ENCODE data around the gene AP5Z1.

DNA sequence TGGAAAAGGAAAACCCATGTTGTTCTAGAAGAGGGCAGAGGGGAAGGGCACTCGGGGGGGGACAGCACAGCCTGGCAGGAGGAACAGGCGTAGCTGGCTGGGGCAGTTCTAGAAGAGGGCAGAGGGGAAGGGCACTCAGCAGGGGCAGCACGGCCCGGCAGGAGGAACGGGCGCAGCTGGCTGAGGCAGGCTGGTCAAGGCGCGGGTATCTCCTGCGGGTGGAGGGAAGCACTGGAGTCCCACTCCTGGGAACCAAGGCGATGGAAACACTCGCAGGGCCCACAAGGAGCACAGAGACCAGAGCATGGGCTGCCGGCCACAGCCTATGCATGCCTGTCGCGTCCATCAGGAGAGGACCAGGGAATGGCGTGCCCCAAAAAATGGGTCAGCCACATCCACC lies 49.7 kb downstream of the AP5Z1 start:
- TF ChIP-seq, protein P1, sequence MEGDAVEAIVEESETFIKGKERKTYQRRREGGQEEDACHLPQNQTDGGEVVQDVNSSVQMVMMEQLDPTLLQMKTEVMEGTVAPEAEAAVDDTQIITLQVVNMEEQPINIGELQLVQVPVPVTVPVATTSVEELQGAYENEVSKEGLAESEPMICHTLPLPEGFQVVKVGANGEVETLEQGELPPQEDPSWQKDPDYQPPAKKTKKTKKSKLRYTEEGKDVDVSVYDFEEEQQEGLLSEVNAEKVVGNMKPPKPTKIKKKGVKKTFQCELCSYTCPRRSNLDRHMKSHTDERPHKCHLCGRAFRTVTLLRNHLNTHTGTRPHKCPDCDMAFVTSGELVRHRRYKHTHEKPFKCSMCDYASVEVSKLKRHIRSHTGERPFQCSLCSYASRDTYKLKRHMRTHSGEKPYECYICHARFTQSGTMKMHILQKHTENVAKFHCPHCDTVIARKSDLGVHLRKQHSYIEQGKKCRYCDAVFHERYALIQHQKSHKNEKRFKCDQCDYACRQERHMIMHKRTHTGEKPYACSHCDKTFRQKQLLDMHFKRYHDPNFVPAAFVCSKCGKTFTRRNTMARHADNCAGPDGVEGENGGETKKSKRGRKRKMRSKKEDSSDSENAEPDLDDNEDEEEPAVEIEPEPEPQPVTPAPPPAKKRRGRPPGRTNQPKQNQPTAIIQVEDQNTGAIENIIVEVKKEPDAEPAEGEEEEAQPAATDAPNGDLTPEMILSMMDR (IDR thresholded peaks at IDR 0.05) = no peak
- TF ChIP-seq EZH2 (IDR thresholded peaks at IDR 0.05; ENCODE audit: borderline replicate concordance, insufficient read depth, low read depth, low read length, poor library complexity, severe bottlenecking) = no peak

Measured in B cell (primary cell).